Esophagus muscularis mucosa (tissue), 4 donors: ENCODE measurements around the gene EFCAB12.

ENCODE experiments used
- CTCF ChIP-seq, 3 experiments: fragments of 200-600 bp in 2 of 3; fragments of 450-650 bp in 1 of 3; sonication (generic) in 2 of 3; IDR thresholded peaks; one replicate each; pipeline ENCODE4 v1.5.1; 2017 to 2019; ENCODE audit warnings: antibody characterized with exemption in 3 of 3, mild to moderate bottlenecking in 2 of 3, moderate library complexity in 1 of 3
- EP300 ChIP-seq: sonication (generic); formaldehyde crosslinking; IDR thresholded peaks from one replicate; pipeline ENCODE4 v1.6.1; 2017; ENCODE audit warnings: antibody characterized with exemption
- POLR2A ChIP-seq: fragments of 450-650 bp; IDR thresholded peaks from one replicate; pipeline ENCODE4 v1.6.1; 2017; ENCODE audit warnings: antibody characterized with exemption, moderate library complexity, mild to moderate bottlenecking, low read depth
- POLR2AphosphoS5 ChIP-seq, 2 donors: sonication (generic); formaldehyde crosslinking; IDR thresholded peaks; one replicate each; pipeline ENCODE4 v1.6.1; 2017; ENCODE audit warnings: antibody characterized with exemption in 2 of 2

- no peak for TF ChIP-seq POLR2AphosphoS5 (IDR thresholded peaks at IDR 0.05)
- TF ChIP-seq CTCF (IDR thresholded peaks at IDR 0.05): no peak
- no peak for TF ChIP-seq EP300
- no peak for TF ChIP-seq POLR2A
Observed at GRCh38 chr3:129421236-129421883, 7.1 kb downstream of the EFCAB12 start.
